ENCODE measurements around the gene KLF6.

KLF6 gene

GRCh38 chr10:3757250-3757637 is 27.8 kb downstream of the KLF6 start:
- DNase-seq (ENCODE audit: low read depth in 4 of 4, low spot score in 1 of 4) = no peak

- no peak for DNase-seq (ENCODE audit: low read depth in 4 of 4, low spot score in 1 of 4)
Observed at GRCh38 chr10:3756360-3756740, 28.7 kb downstream of the KLF6 start.

- DNase-seq (ENCODE audit: low read depth in 4 of 4, low spot score in 1 of 4) = no peak
Observed at GRCh38 chr10:3755440-3756359, 29.3 kb downstream of the KLF6 start.

DNA sequence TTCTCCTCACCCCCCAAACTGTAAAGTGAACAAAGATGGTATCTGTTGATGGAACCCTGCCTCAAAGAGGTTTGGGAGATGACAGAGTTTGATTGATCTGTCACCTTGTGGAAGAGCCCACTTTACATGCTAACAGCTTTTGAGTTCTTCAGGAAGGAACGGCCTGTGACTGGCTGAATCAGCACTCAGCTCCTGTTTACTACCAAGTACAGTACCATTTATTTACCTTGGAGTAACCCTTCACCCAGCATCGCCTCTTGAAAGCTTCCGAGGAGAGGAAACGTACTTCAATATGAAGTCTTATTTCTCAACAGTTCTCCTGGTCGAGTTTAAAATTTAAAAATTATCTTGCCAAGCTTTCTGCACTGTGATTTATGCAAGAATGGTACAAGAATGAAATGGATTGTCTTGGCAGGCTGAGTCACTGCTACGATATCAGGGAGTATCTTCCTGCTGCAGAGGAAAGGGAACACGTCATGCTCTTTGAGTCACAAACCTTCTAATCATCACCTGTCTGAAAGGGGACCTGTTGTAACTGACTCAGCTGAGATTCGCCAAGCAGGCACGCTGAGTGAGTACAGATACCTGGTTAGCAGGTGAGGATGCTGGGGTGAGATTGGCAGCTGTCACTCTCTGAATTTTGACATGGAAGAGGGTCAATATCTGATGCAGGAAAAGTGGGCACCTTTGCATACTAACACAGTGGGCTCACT is 30.1 kb downstream of the KLF6 start:
- no peak for DNase-seq (ENCODE audit: low read depth in 4 of 4, low spot score in 1 of 4)

- DNase-seq (ENCODE audit: low read depth in 4 of 4, low spot score in 1 of 4) = no peak
Observed at GRCh38 chr10:3750854-3751253, 34.2 kb downstream of the KLF6 start.

GRCh38 chr10:3750006-3750816 is 34.8 kb downstream of the KLF6 start:
- no peak for DNase-seq (ENCODE audit: low read depth in 4 of 4, low spot score in 1 of 4)

DNA sequence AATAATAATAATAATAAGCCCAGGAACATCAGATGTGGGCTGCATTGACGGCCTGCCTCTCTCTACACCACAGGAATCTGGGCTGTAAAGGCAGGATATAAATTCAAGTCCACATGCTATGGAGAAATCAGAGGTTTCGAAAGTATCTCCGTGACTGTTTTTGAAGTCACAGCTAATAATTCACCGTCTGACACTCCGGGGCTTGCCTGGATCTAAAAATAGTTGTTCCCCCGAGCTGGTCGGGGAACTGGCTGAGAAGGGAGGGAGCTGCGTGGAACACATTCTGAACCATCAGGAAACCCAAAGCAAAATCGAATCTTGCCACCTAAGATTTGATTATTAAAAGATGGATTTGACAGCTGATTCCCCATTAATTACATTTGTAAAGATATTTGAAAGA is 35.4 kb downstream of the KLF6 start:
- DNase-seq (ENCODE audit: low read depth in 4 of 4, low spot score in 1 of 4) = no peak

DNA sequence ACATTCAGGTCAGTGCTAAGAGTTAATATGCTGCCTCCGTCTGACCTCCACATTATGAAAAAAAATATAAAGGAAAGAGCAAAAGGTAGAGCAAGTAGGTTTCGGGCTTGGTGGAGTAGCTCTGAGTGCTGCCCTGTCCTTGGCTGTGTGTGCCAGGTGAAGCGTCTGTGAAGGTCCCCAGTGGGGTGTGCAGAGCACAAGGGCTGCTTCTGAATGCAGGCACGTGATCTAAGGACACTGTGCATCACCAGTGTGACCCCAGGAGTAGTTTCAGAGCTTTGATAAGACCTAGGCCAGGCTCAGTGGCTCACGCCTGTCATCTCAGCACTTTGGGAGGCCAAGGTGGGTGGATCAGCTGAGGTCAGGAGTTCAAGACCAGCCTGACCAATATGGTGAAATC is 36.0 kb downstream of the KLF6 start:
- DNase-seq (ENCODE audit: low read depth in 4 of 4, low spot score in 1 of 4) = no peak

- DNase-seq (ENCODE audit: low read depth in 4 of 4, low spot score in 1 of 4) = no peak
Observed at GRCh38 chr10:3748484-3748883, 36.5 kb downstream of the KLF6 start.

DNA sequence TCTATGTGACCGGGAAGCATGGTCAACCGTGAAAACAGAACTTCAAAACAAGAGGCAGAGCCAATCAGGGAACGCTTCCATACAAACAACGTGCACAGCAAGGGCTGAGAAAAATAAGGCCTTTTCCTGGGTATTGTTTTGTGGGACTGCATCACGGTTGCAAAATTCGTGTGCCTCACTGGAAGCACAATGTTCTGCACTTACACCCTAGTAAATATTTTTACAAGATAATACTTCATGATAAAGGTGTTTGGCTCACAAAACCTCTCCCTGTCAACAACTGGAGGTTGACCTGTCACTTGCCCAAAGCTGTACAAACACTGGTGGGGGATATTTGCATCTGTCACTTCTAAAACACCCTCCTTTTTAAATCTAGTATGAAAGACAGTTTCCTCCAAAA is 37.0 kb downstream of the KLF6 start:
- no peak for DNase-seq (ENCODE audit: low read depth in 4 of 4, low spot score in 1 of 4)

- DNase-seq (ENCODE audit: low read depth in 4 of 4, low spot score in 1 of 4) = no peak
Observed at GRCh38 chr10:3747248-3747960, 37.6 kb downstream of the KLF6 start.

DNA sequence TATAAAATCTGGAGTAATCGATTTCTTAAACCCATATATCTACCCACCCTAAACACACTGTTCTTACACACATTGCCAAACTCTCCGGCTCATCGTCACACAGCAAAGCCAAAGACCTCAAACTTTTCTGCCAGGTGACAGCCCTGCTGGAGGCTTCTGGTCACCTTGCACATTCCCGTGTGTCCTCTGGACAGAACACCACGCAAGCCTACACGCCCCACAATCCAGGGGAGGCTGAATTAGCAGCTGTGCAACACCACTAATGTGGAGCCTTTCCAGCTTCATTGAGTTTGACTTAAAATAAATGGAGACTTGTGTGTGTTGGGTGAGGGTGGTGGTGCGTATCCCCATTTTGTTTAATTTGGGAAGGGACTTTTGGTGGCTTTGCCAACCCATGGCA is 38.4 kb downstream of the KLF6 start:
- DNase-seq (ENCODE audit: low read depth in 4 of 4, low spot score in 1 of 4) = no peak

GRCh38 chr10:3745521-3745920 is 39.5 kb downstream of the KLF6 start:
- no peak for DNase-seq (ENCODE audit: low read depth in 4 of 4, low spot score in 1 of 4)

GRCh38 chr10:3741688-3742461 is 43.1 kb downstream of the KLF6 start:
- DNase-seq (ENCODE audit: low read depth in 4 of 4, low spot score in 1 of 4) = no peak

GRCh38 chr10:3740157-3740871 is 44.7 kb downstream of the KLF6 start:
- DNase-seq (ENCODE audit: low read depth in 4 of 4, low spot score in 1 of 4) = no peak

DNA sequence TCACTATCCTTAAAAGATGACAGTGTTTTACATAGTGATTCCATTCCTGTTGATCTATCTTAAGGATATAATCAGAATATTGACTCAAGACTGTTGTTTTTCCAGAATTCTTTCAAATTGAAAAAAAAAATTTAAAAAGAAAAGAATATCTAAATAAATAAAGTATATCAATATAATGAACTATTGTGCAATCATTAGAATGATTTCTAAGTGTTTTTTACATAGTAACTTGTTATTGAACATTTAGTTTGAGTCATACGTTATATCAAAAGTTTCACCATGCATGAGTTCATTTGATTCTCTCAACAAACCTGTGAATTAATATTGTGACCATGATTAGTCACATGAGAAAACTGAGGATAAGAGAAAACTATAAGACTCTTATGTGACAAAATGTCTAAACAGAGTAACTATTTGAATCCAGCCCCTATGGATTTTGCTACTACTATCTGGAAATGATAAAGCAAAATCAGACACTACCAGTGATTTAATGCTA is 46.1 kb downstream of the KLF6 start:
- no peak for DNase-seq (ENCODE audit: low read depth in 4 of 4, low spot score in 1 of 4)

- DNase-seq (ENCODE audit: low read depth in 4 of 4, low spot score in 1 of 4) = no peak
Observed at GRCh38 chr10:3737864-3738263, 47.1 kb downstream of the KLF6 start.

- DNase-seq (ENCODE audit: low read depth in 4 of 4, low spot score in 1 of 4) = no peak
Observed at GRCh38 chr10:3735175-3735574, 49.8 kb downstream of the KLF6 start.

GRCh38 chr10:3734111-3734510 is 50.9 kb downstream of the KLF6 start:
- no peak for DNase-seq (ENCODE audit: low read depth in 4 of 4, low spot score in 1 of 4)
